Pancreas (tissue), 10 donors: ENCODE results near the gene METTL16. TPM values are rescaled to one million over a fixed set of nuclear protein-coding genes. Genes with fewer than 3 reads are reported as not detected.

Source experiments
- ATAC-seq, 4 donors: fragments of 200-7000 bp; cut with Tn5 transposase; one replicate each; pipeline versions ENCODE4 v1.8.0 to v1.9.1; 2020; ENCODE audit warnings: mild to moderate bottlenecking in 4 of 4, moderate library complexity in 4 of 4
- DNase-seq, 6 donors: peaks; one replicate each; pipeline ENCODE4 v3.0.0-alpha.2; 2020
- FAIRE-seq: peaks from 2 replicates; lab custom pipeline; 2012; peaks lifted over from hg19 to GRCh38; lab: Jason Lieb, UNC
- H3K27ac ChIP-seq, 4 donors: fragments of 200-600 bp; sonication (generic); 1 replicate in 3 of 4; 2 replicates in 1 of 4; pipeline versions ENCODE4 v1.5.0 to v1.8.0; 2020
- H3K27me3 ChIP-seq, 4 donors: fragments of 200-600 bp; one replicate each; pipeline ENCODE4 v1.8.0; 2021
- H3K36me3 ChIP-seq, 3 donors: fragments of 200-600 bp; sonication (generic) in 1 of 3; one replicate each; pipeline versions ENCODE4 v1.5.0 to v1.8.0; 2020 to 2021
- H3K4me1 ChIP-seq, 3 donors: fragments of 200-600 bp; one replicate each; pipeline ENCODE4 v1.8.0; 2021
- H3K4me3 ChIP-seq, 4 donors: fragments of 200-600 bp; sonication (generic) in 2 of 4; one replicate each; pipeline versions ENCODE4 v1.5.0 to v1.8.0; 2020 to 2021
- H3K9me3 ChIP-seq, 4 donors: fragments of 200-600 bp; one replicate each; pipeline ENCODE4 v1.8.0; 2021
- CTCF ChIP-seq, 4 donors: fragments of 200-600 bp; sonication (generic) in 3 of 4; IDR thresholded peaks; one replicate each; pipeline versions ENCODE4 v1.5.0 to v1.8.0; 2021; ENCODE audit warnings: antibody characterized with exemption in 4 of 4
- WGBS, 2 donors: extraction: QIAGEN DNeasy Blood & Tissue Kit; methylation state at CpG; one replicate each; pipeline ENCODE4 v1.1.7; 2013; 5-methylcytosine and 5-hydroxymethylcytosine counted together
- intact Hi-C, 3 donors: fragments of 100-400 bp; cut with DNase I; formaldehyde crosslinking; loops; one replicate each; pipeline versions ENCODE4 v1.11.1 to v1.14.2; 2022
- polyA plus RNA-seq, 2 donors: library from polyadenylated mRNA; stranded (reverse); fragments of 200-250 nt; gene quantifications; one replicate each; pipeline ENCODE4 v1.2.3, GENCODE V29; 2013
- total RNA-seq, 6 donors: library from RNA; stranded (reverse); fragmentation: NEBNext Ultra II Directional in 4 of 6; extraction: Animal tissue kit (Norgen Biotek cat#: 25700) in 4 of 6; gene quantifications; one replicate each; pipeline versions ENCODE4 v1.2.1 to v1.2.4, GENCODE V29; 2021 to 2023
- donor health status: healthy with polysubstance abuse.
- donor health status: DM: no; HTN: no; CAD: no; lungs with moderate emphysema.
- donor health status: DM: no; HTN: no; CAD: no.
- donor health status: control.
- donor health status: control.
- donor health status: Bipolar disorder and iron deficiency.
- donor health status: DM: yes; HTN: yes; CAD: no.
- donor health status: DM: no; HTN: no; CAD: no.
- donor health status: DM: no; HTN: no; CAD: no.
- donor health status: DM: yes; HTN: yes; CAD: no.

METTL16 gene
- total and polyA plus RNA-seq, 8 donors: 9.2 to 19.6 (median 14.4) TPM

- intact Hi-C loops: loop anchor here in 1 of 3 donors (10.0 kb wide), 1 partner anchor 52 kb away; no protein-coding TSS in a partner anchor
- 91 to 92% methylated on average over 16 of the region's 16 CpGs for WGBS, 2 donors
- Histone ChIP-seq H3K9me3 (no peaks in the 10 kb centered on the region), H3K36me3 (peaks cover 0 to 6% (median 0%) of the 10 kb centered on the region in 3 donors), H3K4me3 (no peak overlapping the region), H3K4me1 (no peaks in the 10 kb centered on the region), H3K27me3 (no peaks in the 10 kb centered on the region), H3K27ac (no peak overlapping the region)
- peak in 1 of 6 donors; percentile 62 for DNase-seq
- no peak for TF ChIP-seq CTCF (IDR thresholded peaks at IDR 0.05)
- ATAC-seq: no peak
- no peak for FAIRE-seq
Observed at GRCh38 chr17:2372681-2373080, 139.0 kb downstream of the METTL16 start.

DNA sequence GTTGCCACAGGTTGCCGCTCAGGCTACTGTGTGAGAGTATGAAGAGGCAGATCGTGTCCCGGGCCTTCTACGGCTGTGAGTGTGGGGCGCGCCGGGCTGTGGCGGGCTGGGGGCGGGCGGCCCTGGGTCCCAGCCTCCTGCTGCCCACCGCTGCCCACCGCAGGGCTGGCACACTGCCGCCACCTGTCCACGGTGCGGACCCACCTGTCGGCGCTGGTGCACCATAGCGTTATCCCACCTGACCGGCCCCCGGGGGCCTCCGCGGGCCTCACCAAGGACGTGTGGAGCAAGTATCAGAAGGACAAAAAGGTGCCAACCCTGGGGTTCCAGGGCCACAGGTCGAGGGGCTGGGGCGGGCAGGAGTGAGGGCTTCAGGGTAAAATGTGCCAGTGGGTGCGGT lies 139.5 kb downstream of the METTL16 start:
- no peak for TF ChIP-seq CTCF (IDR thresholded peaks at IDR 0.05)
- FAIRE-seq: no peak
- H3K36me3 ChIP-seq: peaks cover 0 to 4% (median 0%) of the 10 kb centered on the region in 3 donors

GRCh38 chr17:2371183-2372130 lies 140.2 kb downstream of the METTL16 start:
- no peak overlapping the region for H3K27ac ChIP-seq
- H3K4me1 ChIP-seq: no peaks in the 10 kb centered on the region
- H3K4me3 ChIP-seq: no peak overlapping the region
- ATAC-seq: no peak
- no peak for TF ChIP-seq CTCF (IDR thresholded peaks at IDR 0.05)
- intact Hi-C loops: loop anchor here in 1 of 3 donors (10.0 kb wide), 1 partner anchor 53 kb away; no protein-coding TSS in a partner anchor
- WGBS, 2 donors: 93 to 94% methylated on average over 30 of the region's 30 CpGs
- H3K9me3 ChIP-seq: no peaks in the 10 kb centered on the region
- H3K27me3 ChIP-seq: no peaks in the 10 kb centered on the region
- H3K36me3 ChIP-seq: no peaks in the 10 kb centered on the region
- FAIRE-seq: no peak
- no peak for DNase-seq

More for the DNA sequence above, 139.5 kb downstream of the METTL16 start:
- ATAC-seq (no peak), DNase-seq (peak in 1 of 6 donors; percentile 69)
- intact Hi-C loops: loop anchor here in 1 of 3 donors (10.0 kb wide), 1 partner anchor 53 kb away; no protein-coding TSS in a partner anchor
- H3K4me1 ChIP-seq: no peaks in the 10 kb centered on the region
- H3K27ac ChIP-seq: no peak overlapping the region
- H3K9me3 ChIP-seq: no peaks in the 10 kb centered on the region
- no peaks in the 10 kb centered on the region for H3K27me3 ChIP-seq
- WGBS, 2 donors: 93 to 95% methylated on average over 26 of the region's 26 CpGs
- no peak overlapping the region for H3K4me3 ChIP-seq

DNA sequence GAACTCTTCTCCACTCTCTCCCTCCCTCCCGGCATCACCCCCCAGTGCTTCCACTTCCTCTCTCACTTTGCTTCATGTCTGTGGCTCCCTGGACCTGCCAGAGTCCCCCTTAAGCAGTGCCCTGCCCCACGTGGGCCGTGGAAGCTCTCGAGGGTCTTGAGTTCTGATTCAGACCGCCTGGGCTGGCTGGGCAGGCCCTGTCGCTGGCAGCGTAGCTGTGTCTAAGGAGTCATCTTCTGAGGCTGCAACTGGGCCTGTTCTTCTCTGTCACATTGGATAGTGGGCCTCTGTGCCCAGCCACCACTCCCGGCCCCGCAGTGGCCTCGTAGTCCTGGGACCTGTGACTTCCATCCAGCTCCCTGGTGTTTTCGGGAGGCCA lies 141.5 kb downstream of the METTL16 start:
- intact Hi-C loops: loop anchor here in 1 of 3 donors (10.0 kb wide), 1 partner anchor 55 kb away; no protein-coding TSS in a partner anchor
- FAIRE-seq (no peak), ATAC-seq (no peak), DNase-seq (peak in 1 of 6 donors; percentile 74)
- Histone ChIP-seq H3K27ac (no peak overlapping the region), H3K4me1 (no peaks in the 10 kb centered on the region), H3K4me3 (no peak overlapping the region), H3K9me3 (no peaks in the 10 kb centered on the region), H3K27me3 (no peaks in the 10 kb centered on the region), H3K36me3 (no peaks in the 10 kb centered on the region)
- 86 to 91% methylated on average over 10 to 11 of the region's 11 CpGs for WGBS, 2 donors
- TF ChIP-seq CTCF (IDR thresholded peaks at IDR 0.05): no peak
